Left renal pelvis (tissue), 4 donors: ENCODE measurements around the gene KIF12. TPM values are rescaled to one million over a fixed set of nuclear protein-coding genes. Genes with fewer than 3 reads are reported as not detected.
A peak's percentile ranks its signal among the peaks of the same experiment; 100 is the strongest.

Source experiments
- DNase-seq, 4 donors: peaks; one replicate each; pipeline ENCODE4 v3.0.0-alpha.2; 2013; ENCODE audit warnings: low read depth in 4 of 4, low spot score in 3 of 4
- polyA plus RNA-seq, 4 donors: library from polyadenylated mRNA; unstranded; fragments of 120-200 nt; gene quantifications; one replicate each; pipeline ENCODE4 v1.2.1, GENCODE V29; 2013; ENCODE audit not compliant: insufficient read length in 4 of 4

Gene KIF12
- polyA plus RNA-seq, 4 donors, result 2.5 to 256 (median 142) TPM

DNA sequence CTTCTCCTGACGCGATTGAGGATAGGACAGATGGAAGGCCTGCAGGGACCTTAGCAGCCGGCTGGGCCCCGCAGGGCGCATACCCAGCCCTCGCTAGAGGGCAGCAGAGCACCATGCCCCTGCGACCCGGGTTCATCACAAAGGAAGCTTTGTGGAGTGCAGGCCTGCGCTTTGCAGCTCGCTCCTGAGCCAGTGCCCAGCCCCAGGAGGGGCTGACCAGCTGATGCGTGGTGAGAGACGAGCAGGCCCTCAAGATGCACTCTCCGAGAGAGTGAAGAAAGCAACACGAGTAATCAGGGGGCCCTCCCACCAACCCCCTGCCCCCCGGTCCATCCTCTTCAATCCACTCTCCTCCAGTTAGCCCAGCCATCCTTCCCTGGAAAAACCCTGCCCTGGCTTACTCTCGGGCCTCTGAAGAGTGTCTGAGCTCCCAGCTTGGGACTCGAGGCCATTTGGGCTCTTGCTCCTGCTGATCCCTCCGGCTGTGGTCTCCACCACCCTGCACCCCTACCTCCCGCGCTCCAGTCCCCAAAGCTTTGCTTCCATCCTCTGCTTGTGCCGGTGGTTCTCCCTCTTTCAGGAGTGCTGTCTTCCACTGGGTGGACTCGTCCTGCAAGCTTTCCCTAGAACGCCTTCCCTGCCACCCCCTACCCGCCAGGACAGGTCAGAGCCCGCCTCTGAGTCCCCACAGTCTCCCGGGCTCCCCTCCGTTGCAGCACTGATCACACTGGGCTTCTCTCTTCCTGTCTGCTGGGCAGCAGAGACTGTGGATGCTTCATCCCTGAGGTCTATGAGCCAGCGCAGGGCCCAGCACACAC is 9.1 kb upstream of the KIF12 start:
- peak; percentile 54 to 73 (median 64) for DNase-seq

DNA sequence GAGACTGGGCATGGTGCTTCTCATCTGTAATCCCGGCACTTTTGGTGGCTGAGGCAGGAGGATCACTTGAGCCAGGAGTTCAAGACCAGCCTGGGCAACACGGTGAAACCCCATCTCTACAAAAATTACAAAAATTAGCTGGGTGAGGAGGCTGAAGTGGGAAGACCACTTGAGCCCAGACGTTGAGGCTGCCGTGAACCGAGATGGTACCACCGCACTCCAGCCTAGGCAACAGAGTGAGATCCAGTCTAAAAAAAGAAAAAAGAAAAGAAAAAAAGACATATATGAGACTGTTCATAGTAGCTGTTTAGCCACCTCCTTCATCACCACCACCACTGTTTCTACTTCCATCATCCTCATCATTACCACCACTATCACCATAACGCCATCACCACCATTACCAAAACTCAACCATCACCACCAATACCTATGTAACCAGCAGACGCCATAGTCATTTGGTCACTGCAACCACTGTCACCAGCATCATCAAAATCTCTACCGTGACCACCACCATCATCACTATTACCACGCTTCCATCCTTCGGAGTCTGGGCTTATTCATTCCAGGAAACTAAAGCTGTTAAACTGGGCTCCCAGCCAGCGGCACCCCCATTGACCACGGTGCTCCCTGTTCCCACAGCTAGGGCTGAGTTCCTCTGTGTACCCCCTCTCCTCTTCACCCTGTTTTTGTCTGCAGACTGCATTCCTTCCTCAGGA is 8.4 kb upstream of the KIF12 start:
- DNase-seq, result no peak

DNA sequence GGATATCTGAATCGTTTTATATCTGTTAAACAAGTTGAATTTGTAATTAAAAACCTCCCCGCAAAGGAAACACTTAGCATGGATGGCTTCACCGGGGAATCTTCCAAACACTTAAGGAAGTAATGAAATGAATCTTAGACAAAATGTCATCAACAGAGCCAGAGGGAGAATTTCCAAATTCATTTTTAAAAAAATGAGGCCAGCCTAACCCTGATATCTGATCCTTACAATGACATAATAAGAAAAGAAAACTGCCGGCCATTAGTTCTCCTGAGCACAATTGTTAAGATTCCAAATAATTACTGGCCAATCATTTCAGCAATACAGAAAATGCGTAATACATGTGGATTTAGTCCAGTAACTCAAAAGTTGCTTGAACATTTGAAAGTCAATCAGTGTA is 6.1 kb upstream of the KIF12 start:
- no peak for DNase-seq

DNA sequence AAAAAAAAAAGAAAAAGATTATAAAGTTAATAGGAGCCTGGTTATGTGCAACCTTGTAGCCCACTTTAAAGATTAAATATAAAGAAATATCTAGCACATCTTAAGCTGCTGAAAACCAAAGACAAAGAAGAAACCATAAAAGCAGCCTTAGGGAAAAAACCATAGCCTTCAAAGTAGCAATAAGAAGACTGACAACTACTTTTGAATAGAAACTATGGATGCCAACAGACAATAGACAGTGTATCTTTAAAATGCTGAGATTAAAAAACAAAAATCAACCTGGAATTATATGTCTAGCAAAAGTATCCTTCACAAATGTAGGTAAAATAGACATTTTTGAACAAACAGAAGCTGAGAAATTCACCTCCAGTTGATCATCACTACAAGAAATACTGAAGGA is 3.4 kb upstream of the KIF12 start:
- no peak for DNase-seq

- no peak for DNase-seq
These were observed 1.4 kb upstream of the KIF12 start for GRCh38 chr9:114100536-114100935.

GRCh38 chr9:114099669-114100270 is 678 bp upstream of the KIF12 start:
- DNase-seq, result no peak

GRCh38 chr9:114098021-114098935 is 814 bp downstream of the KIF12 start:
- peak in 1 of 4 donors; percentile 62 for DNase-seq

- no peak for DNase-seq
These were observed 1.5 kb downstream of the KIF12 start for GRCh38 chr9:114097613-114098020.

- no peak for DNase-seq
These were observed 2.1 kb downstream of the KIF12 start for GRCh38 chr9:114096866-114097612.

GRCh38 chr9:114096041-114096511 is 3.0 kb downstream of the KIF12 start:
- DNase-seq, result no peak

GRCh38 chr9:114094971-114095370 is 4.1 kb downstream of the KIF12 start:
- DNase-seq, result no peak

DNA sequence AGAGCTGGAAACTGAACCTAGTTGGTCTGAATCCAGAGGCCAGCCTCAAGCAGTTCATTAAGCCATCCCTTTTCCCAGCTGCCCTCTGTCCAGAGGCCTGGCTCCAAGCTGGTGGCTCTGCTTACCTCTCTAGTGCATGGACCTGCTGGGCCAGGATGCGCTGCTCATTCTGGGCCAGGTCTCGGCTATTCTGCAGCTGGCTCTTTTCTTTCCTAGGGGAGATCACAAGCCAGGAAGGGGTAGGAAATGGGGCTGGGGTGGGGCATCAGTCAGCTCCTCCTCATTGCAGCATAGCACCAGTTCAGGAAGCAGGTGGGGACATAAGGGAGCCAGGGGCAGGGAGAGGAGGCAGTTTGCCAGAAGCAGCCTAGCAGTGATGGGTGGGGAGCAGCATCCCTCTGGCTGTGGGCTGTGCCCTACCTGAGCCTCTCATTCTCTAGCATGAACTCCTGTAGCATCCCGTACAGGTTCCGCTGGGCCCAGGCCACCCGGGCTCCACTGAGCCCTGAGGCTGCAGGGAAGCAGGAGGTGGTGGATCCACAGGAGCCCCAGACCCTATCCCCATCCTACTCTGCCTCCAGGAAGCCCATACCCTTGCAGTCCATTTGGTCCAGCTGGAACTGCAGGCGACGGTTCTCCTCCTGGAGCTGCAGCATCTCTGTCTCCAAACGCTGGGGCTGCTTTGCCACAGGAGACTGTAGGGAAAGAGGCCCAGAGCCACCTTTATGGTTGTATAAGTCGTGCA is 5.2 kb downstream of the KIF12 start:
- no peak for DNase-seq

- no peak for DNase-seq
These were observed 6.0 kb downstream of the KIF12 start for GRCh38 chr9:114093031-114093471.

- DNase-seq, result no peak
These were observed 6.8 kb downstream of the KIF12 start for GRCh38 chr9:114092336-114092735.

DNA sequence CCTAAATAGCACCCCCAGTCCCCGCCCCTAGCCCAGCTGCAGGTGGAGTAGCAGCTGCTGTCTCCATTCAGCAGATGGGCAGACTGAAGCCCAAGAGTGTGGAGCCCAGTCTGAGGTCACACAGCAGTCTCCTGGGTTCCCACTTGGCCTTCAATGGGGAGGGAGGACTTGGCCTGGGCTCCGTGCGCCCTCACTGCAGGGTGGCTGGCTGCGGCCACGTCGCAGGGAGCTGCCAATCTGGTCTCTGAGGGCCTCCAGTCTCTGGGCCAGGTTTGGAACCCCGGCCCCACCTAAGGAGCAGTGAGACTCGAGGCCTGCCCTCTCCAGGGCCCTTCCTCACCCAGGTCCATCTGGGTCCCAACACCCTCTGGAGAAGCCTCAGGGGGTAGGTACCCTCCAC is 7.4 kb downstream of the KIF12 start:
- no peak for DNase-seq

- no peak for DNase-seq
These were observed 8.3 kb downstream of the KIF12 start for GRCh38 chr9:114090798-114091197.

- DNase-seq, result no peak
These were observed 9.8 kb downstream of the KIF12 start for GRCh38 chr9:114089206-114089840.

DNA sequence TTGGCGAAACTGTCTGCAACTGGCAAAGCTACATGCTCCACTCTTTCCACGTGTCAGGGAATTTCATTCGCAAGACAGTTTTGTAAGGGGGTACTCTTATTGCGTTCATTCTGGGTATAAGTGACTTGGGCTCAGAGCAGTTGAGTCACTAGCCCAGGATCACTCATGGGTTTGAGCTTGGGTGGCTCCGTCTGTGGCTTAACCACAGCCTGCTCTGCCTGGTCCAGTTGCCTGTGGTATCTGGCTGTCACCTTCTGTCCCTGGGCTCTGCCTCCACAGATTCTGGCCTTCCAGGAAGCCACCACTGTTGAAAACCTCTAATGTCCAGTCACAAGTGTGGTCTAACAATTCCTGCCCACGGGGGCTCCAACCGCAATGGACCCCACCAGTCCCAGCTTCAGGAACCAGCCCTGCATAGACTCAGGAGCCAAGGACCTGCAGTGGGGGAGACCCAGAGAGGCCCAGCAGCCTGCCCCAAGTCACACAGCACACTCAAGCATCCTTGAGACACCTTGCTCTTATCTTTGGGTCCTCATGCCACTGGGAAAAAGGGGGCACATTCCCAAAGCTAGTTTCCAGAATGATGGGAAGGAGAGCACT is 10.4 kb downstream of the KIF12 start:
- DNase-seq, result no peak
